GM21619 (cell line): ENCODE data around the gene PRKCE.

Experiments
- ATAC-seq: cut with Tn5 transposase; IDR thresholded peaks from one replicate; pipeline ENCODE4 v1.9.1; 2021; ENCODE audit not compliant: unreplicated experiment

The PRKCE gene

DNA sequence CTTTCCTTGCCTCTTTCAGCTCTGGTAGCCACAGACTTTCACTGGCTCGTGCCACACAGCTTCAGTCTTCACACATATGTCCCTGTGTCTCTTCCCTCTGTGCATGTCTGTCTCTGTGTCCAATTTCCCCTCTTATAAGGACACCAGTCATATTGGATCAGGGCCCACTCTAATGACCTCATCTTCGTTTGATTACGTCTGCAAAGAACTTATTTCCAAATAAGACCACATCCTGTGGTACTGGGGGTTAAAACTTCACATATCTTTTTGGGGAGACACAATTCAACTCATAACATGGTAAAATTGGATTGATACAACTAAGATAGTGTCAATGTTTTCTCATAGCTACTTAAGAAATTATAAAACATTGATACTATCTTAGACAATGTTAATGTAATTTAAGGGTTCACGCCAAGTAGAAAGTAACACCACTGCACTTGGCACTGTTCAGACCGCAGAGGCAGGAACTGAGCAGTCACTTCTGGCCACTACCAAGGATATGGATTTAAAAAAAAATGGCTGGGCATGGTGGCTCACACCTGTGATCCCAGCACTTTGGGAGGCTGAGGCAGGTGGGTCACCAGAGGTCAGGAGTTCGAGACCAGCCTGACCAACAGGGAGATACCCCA lies 526.1 kb downstream of the PRKCE start:
- ATAC-seq, result no peak

DNA sequence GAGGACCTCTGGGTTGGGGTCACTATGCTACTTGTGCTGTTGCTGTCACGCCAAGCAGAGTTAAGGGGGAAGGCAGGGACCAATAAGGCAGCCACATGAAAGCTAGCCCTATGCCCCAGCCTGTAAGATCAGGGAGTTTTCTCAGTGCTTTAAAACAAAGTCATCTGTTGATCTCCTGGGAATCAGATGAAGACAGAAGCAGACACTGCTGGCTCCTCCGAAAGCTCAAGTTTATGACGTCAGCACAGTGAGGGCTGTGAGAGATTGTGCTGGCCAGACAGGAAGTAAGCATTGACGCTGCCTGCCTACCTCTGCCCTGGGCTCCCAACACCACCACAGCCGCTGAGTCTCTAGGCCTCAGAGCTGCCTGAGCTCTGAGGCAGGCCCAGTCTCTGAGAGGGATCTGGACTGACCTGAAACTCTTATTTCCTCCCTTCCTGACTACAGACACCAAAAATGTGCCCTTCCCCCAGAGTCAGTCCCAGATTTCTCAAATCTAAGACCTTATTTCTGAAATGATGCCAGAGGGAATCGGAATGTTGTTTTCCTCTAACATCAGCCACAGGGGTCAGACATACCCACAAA lies 527.7 kb downstream of the PRKCE start:
- ATAC-seq, result peak; percentile 72

DNA sequence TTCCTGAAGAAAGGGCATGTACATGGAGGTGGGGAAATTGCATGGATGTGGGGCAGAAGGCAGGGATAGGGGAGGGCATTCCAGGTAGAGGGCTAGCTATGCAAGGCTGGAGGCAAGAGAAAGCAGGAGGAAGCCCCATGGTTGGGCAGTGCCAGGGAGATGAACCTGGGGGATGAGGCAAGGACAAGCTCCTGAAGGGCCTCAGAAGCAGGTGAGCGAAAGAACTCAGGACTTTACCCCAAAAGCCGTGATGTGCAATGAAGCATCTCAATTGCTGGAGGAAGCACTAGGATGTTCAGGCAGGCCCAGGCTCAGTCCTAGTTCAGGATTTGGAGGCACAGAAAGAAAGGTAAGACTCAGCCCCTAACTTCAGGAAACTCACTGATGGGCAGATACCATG lies 528.7 kb downstream of the PRKCE start:
- ATAC-seq, result no peak

DNA sequence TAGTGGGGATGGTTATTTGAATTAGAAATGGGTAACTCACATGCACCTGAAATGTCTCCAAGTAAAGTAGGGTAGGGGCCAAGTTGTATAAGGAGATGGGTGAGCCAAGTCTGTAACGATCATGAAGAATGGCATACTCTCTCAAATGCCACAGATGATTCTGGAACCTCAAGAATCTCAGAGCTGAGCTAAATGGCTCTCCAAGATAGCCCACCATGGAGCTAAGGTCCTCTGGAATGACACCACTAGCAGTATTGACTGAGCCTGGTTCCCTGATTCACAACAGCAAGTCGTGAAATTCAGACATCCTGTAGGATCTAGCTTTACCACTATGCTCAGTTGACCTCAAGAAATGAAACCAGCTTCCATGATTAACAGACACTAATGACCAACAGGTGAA lies 529.8 kb downstream of the PRKCE start:
- ATAC-seq, result no peak

DNA sequence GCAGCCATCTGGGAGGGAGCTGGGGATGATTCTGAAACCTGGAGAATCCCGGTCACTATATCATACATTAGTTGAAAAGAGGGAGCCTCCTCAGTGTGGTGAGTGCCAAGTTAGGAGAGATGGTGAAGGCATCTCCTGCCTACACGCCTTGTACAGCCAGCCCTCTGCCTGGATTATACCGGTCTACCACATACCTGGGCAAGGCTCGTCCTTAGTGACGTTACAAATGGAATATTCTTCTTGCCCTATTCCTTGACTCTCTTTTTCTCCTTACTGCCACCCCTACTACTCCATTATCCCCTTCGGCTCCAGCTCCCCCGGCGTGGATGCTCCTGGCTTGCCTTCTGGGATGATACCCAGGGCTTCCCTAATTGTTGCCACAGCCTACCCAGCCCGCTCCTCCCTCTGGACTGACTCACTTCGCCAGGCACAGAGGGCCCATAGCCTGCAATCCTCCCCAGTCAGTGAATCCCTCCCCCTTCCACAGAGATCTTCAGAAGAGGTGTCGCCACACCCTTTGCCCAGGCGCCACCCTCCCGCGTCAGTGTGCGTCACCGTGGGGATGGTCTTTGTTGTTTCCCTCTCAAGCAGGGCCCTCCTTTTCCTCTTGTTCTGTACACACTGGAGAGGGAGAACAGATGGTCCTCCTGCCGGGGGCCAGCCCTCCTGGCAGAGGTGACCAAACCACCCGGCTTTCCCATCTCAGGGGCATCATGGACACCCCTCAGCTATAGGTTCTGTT lies 530.5 kb downstream of the PRKCE start:
- ATAC-seq, result no peak

DNA sequence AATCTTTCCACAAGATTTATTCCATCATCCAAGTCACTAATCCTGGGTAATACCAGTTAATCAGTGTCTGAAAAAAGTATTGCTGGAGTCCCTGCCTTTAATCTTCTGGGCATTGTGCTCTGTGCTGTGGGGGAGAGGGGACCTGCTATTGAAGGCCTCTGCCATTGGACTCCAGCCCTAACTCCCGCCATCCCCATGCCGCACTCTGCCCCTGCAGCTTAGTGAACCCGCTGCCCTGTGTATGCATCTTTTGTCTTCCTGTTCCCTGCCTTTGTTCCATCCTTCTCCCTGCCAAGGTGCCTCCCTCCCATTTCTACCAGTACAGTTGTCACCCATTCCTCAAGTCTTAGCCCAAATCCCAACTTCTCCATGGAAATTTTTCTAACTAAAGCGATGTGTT lies 532.0 kb downstream of the PRKCE start:
- no peak for ATAC-seq

DNA sequence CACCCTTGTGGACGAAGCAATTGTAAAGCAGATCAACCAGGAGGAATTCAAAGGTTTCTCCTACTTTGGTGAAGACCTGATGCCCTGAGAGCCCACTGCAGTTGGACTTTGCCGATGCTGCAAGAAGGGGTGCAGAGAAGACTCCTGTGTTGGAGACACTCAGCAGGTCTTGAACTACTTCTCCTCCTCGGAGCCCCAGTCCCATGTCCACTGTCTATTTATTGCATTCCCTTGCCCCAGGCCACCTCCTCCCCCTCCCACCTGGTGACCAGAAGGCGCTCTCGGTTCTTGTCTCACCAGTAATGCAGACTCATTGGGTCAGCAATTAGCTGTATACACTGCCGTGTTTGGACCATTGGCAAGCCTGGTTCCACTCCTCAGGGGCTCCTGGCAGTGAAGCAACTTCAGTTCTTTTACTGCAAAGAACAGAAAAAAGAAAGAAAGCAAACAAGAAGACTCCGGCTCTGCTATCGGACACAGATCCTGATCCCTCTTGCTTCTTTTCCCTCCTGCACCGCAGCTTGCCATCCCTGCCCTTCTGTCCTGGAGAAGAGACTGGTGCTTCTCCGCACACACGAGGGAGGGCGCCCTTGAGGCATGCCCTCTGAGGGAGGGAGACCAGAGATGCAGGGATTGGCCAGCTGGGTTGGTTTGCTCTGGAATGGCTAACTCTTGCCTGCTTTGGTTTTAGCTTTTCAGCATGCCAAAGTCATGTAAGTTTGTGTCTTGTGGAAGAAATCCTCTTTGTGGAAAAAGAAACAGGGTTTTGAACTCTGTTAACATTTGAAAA lies 533.5 kb downstream of the PRKCE start:
- ATAC-seq, result no peak

DNA sequence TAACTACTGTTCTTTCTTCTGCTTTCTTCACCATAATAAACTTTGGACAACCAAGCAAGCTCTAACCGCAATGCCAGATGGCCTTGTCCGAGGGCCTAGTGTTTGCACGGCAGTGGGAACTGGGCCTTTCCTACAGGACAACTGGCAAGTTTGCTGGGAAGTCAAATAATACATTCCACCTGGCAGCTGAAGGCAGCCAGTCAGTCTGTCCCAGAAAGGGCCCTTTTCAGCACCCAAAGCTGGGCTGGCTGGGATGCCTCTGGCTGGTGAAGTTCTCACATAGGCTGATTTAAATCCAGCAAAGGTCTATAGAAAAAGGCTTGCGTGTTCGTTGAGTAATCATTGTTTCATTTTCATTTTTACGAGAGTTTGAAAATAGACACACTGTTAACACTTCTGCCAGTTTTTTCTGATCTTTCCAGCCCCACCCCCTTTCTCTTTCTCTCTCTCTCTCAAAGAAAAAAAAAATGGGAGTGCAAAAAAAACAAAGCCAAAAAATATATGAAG lies 535.7 kb downstream of the PRKCE start:
- peak; percentile 94 for ATAC-seq

DNA sequence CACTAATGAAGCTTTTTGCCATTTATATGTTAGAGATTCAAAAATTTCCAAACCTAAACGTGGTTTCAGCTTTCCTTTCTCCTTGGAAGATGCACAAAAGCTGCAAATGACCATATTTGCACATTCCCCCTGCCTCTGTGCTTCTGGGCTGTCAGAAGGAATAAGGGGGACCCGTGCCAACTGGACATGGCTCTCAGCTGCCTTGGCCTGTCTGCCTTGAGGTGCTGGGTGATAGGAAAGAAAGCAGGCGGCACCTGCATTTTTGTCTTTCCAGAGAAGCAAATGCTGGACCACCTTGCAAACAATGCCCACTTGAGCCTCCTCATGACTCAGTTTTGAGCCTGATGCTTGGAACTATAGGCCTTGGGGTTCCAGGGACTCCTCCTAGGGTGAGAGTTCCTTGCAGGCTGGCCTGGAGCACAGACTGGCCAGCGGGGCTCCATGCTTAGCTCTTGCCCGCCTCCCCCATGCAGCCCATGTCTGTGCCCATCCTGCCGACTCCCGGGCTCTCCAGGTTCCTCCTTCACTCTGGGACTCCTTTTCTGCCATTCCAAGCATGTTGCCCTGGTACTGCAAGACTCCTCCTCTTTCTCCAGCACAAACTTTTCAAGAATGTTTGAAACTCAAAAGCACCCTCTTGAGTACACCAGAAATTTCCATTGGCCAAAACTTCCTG lies 536.7 kb downstream of the PRKCE start:
- ATAC-seq, result no peak

DNA sequence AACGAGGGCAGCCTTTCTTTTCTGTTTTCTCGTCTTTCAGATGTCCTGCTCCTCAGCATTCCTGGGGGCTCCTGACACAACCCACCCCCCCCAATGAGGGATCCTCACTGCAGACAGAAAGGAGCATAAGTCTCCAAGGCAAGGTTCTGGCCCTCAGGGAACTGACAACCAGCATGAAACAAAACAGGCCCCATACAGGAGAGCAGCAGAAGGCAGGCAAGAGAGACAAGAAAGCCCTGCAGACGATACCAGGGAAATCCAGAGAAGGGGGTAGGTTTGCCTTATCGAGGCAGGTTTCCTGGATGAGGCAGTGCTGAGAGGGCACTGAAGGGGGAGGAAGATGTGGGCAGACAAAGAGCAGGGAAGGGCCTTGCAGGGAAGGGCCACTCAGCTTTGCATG lies 541.9 kb downstream of the PRKCE start:
- no peak for ATAC-seq

DNA sequence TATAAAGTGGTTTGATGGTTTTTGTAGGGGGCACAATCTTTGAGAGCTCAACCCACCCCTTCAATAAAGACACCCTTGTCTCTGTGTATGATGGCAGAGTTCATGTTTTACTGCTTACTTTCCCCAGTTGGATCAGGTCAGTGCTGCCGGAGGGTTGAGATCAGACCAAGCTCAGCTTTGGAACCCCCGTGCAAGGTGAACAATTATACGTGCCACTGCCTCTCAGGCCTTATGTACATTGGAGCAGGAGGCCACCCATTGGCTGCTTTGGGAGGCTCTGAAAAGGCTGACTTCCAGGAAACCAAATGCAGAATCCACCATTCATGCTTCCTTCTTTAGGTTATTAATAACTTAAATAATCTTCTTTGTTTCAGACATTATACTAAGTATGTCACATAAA lies 542.4 kb downstream of the PRKCE start:
- no peak for ATAC-seq

DNA sequence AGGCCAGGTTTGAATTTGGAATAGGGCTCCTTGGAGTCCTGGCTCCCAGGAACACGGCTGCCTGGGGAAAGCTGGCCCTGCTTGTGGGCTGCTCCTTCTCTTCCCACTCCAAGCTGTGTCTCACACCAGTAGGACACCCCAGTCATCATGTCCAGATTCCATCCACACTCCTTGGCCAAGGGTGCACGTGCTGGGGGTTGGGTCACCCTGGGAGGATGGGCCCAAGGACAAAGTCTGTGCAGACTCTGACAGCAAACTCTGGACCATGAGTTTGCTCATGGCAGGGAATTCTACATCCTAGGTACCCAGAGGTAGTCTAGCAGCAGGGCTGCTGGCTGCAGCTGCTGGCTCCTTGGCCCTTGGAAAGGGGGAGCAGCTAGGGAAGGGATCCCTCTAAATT lies 543.4 kb downstream of the PRKCE start:
- no peak for ATAC-seq

DNA sequence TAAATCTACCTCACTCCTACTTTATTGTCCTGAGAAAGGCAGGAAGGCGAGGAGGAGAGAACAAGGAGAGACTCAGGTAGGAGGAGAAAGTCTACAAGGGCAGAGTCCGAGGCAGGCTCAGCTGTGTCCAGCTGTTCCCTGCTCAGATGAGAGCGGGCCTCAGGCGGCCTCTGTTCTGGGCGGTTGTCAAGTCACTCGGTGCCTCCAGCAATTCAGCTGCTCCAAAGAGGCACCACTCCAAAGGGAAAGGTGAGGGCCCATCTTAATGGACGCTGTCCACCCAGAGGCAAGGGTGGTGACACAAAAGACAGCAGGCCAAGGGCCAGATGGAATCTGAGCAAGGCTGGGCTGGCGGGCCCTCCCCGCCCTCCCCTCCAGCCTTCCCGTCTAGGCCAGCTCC lies 544.3 kb downstream of the PRKCE start:
- no peak for ATAC-seq

DNA sequence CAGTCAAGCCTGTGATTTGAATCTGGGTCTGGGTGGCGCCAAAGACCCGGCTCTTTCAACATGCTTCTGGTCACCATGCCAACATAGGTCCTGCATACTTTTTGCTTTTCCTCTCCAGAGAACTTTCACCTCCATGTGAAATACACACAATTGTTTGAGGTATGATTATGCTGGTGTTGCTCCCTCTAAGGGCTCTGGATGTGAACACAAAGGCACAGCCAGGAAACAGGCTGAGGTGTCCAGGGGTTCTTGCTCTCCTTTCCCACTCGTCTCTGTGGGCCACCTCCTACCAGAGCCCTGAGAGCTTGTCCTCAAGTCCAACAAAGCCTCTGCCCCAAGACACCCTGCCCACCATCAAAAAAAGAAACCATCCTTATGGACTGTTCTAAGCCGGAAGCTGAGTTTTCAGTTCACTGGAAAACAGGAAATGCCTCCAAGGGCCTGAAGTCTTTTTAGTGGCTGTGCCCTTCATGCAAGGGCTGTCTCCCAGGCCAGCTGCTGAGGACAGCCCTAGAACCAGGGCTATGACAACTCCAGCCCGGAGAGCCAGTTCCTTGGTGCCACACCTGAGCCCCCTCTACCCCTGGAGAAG lies 545.5 kb downstream of the PRKCE start:
- ATAC-seq, result no peak

DNA sequence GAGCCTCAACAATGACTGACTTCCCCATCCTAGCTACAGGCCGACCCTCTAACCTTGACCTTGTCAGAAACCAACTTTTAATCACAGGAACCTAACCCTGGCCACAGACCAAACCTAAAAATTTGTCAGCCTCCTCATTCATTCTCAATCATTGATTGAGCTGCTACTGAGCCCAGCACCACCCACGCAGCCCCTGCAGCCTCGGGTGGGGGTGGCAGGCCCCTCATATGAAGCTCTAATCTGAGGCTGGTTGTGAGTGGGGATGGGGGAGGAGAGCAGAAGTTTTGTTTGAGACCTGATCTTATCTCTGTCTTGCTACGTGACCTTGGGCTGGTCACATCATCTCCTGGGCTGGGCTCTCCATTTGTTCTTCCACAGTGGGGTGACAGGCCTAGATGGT lies 546.2 kb downstream of the PRKCE start:
- ATAC-seq, result no peak

DNA sequence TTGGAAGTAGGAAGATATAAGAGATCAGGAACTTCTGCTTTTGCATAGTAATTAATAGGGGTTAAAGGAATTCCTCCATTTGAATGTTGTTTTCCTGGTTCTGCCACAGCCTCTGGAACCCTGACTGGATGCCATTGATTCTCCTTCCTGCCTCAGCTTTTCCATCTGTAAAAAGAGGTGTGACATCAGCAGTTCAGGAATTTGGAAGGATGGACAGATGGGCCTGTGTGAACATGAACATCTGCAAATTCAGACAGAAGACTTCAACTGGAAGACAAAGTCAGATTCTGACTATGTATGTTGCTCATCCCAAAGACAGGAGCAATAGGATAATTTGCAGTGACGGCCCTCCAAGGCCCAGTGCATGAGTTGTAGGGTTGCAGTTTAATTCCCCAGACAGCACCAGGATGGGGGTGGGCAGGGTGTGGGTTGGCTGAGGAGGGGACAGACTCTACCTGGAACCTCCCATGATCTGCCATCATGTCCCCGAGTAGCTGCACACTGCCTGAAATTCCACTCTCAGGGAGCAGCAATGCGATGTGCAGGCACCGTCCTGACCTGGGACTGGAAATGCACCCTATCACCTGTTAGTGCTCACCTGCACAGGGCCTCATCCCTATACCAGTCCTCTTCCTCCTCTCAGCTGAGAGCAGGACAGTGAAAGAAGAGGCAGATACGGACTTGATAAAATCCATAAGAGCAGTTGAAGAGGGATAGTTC lies 546.8 kb downstream of the PRKCE start:
- ATAC-seq, result no peak

DNA sequence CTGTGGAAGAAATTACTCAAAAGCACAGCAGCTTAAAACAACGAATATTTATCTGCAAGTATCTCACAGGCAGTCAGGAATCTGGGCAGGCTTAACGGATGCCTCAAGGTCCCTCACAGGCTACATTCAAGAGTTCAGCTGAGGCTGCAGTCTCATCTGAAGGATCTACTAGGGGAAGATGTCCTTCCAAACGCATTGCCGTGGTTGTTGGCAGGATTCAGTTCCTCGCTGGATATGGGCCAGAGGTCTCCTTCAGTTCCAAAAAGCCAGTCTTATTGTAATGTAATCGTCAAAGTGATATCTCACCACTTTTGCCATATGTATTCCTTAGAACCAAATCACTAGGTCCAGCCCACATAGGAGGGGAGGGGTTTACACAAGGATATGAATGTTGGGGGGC lies 547.5 kb downstream of the PRKCE start:
- ATAC-seq, result no peak

DNA sequence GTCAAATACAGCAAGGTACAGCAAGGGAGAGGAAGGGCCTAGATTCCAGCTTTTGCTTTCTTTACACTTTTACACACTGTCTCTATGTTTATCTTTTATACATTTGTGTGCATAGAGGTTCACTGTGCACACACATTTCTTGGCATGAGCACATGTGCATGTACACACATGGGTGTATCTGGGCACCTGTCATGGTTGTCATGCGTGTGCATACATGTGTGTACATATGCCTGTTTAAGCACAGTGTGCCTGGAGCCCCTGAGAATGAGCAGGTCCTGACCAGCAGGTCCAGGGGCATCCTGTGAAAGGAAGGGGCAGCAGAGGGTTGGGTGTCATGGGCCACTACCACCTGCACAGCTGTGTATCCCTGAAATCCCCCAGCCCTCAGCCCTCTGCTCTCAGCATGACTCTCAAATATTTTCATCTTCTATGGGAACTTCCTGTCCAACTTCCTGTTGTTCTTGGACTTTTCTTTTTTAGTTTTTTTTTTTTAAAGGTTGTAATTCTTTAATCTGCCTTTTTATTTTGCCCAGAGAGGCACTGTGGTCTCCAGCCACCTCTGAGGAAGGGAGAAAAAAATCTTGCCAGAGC lies 548.7 kb downstream of the PRKCE start:
- no peak for ATAC-seq

DNA sequence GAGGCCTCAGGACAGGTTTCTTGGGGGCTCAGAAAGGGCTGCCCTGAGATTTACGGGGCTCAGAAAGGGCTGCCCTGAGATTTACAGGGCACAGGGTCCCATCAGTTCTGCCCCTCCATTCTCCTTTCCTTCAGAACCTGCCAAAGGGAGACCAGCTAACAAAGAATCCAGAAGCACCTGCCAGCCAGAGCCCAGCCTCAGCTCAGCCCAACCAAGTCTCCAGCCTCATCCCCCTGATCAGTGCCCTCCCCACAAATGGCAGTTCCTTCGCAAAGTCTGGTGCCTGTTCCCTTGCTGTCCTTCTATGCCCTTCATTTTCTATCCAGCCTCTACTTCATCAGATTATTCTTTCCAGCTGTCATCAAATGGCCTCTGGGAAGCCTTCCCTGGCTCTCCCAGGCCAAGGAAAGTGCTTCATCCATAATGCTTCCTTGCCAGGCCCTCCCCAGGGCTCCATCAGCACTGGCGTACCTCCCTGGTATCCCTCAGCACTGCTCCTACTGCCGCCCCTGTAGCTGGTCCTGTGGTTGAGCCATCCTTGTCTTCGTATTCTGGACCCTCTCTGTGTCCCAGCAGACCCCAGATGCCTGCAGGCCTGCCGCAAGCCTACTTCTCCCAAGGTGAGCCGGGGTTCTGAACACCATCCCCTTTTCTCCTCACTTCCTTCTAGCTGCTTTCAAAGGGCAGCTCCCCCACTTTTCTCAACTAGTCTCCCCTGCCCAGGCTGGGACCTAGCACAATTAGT lies 549.6 kb downstream of the PRKCE start:
- ATAC-seq, result no peak
